HCT116 (cell line): ENCODE measurements around the gene WDR35.

Experiments
- EZH2 ChIP-seq: fragments of 200-600 bp; sonication (generic); IDR thresholded peaks from 2 replicates; pipeline ENCODE4 v1.6.1; 2017; ENCODE audit warnings: antibody characterized with exemption, mixed run types
- POLR2A ChIP-seq: IDR thresholded peaks from 2 replicates; pipeline ENCODE4 v1.7.0; 2011; ENCODE audit warnings: borderline replicate concordance; ENCODE audit not compliant: insufficient read depth, insufficient read length; ENCODE audit errors: extremely low read depth
- RAD21 ChIP-seq: IDR thresholded peaks from 2 replicates; pipeline ENCODE4 v1.6.1; 2012; ENCODE audit warnings: low read depth, mild to moderate bottlenecking
- SP1 ChIP-seq: IDR thresholded peaks from 2 replicates; pipeline ENCODE4 v1.6.1; 2012; ENCODE audit warnings: low read depth
- YY1 ChIP-seq: IDR thresholded peaks from 2 replicates; pipeline ENCODE4 v1.6.1; 2011; ENCODE audit warnings: low read length, low read depth, moderate library complexity, mild to moderate bottlenecking; ENCODE audit not compliant: insufficient replicate concordance; ENCODE audit errors: extremely low read depth
- ZNF274 ChIP-seq: fragments of 200-500 bp; sonication (Bioruptor generic); IDR thresholded peaks from 2 replicates; pipeline ENCODE4 v1.6.1; 2014; ENCODE audit warnings: mild to moderate bottlenecking, low read depth, low read length, inconsistent platforms
- TF ChIP-seq, protein P1 (sequence below), 3 experiments: fragments of 200-600 bp in 1 of 3; sonication (generic) in 1 of 3; IDR thresholded peaks in 2 of 3; conservative IDR thresholded peaks in 1 of 3; 2 replicates each; pipeline ENCODE4 v1.5.1; 2012 to 2017; ENCODE audit warnings: low read depth in 2 of 3, low read length in 2 of 3, antibody characterized with exemption in 1 of 3, borderline replicate concordance in 1 of 3, control low read depth in 1 of 3, mild to moderate bottlenecking in 1 of 3, mixed read lengths in 1 of 3, mixed run types in 1 of 3, moderate library complexity in 1 of 3; ENCODE audit not compliant: insufficient read depth in 1 of 3
- TF ChIP-seq, protein P2 (sequence below): IDR thresholded peaks from 2 replicates; pipeline ENCODE4 v1.6.1; 2011; ENCODE audit warnings: mild to moderate bottlenecking, low read length, moderate library complexity; ENCODE audit not compliant: insufficient replicate concordance; ENCODE audit errors: extremely low read depth

- no peak for TF ChIP-seq SP1
- TF ChIP-seq POLR2A, result no peak
- TF ChIP-seq, protein P1, sequence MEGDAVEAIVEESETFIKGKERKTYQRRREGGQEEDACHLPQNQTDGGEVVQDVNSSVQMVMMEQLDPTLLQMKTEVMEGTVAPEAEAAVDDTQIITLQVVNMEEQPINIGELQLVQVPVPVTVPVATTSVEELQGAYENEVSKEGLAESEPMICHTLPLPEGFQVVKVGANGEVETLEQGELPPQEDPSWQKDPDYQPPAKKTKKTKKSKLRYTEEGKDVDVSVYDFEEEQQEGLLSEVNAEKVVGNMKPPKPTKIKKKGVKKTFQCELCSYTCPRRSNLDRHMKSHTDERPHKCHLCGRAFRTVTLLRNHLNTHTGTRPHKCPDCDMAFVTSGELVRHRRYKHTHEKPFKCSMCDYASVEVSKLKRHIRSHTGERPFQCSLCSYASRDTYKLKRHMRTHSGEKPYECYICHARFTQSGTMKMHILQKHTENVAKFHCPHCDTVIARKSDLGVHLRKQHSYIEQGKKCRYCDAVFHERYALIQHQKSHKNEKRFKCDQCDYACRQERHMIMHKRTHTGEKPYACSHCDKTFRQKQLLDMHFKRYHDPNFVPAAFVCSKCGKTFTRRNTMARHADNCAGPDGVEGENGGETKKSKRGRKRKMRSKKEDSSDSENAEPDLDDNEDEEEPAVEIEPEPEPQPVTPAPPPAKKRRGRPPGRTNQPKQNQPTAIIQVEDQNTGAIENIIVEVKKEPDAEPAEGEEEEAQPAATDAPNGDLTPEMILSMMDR (IDR thresholded peaks at IDR 0.05 in 2 of 3, conservative IDR thresholded peaks at IDR 0.05 in 1 of 3; ENCODE audit: borderline replicate concordance in 1 of 3, insufficient read depth in 1 of 3, low read depth in 2 of 3, low read length in 2 of 3), result no peak
- no peak for TF ChIP-seq ZNF274
- no peak for TF ChIP-seq RAD21
- no peak for TF ChIP-seq EZH2
- TF ChIP-seq YY1, result no peak
- TF ChIP-seq, protein P2, sequence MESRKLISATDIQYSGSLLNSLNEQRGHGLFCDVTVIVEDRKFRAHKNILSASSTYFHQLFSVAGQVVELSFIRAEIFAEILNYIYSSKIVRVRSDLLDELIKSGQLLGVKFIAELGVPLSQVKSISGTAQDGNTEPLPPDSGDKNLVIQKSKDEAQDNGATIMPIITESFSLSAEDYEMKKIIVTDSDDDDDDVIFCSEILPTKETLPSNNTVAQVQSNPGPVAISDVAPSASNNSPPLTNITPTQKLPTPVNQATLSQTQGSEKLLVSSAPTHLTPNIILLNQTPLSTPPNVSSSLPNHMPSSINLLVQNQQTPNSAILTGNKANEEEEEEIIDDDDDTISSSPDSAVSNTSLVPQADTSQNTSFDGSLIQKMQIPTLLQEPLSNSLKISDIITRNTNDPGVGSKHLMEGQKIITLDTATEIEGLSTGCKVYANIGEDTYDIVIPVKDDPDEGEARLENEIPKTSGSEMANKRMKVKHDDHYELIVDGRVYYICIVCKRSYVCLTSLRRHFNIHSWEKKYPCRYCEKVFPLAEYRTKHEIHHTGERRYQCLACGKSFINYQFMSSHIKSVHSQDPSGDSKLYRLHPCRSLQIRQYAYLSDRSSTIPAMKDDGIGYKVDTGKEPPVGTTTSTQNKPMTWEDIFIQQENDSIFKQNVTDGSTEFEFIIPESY, result no peak
Observed at GRCh38 chr2:19868701-19869580, 121.0 kb downstream of the WDR35 start.
